ENCODE measurements around the gene C12orf76. TPM values are rescaled to one million over a fixed set of nuclear protein-coding genes. Genes with fewer than 3 reads are reported as not detected.

Gene C12orf76
- total and polyA plus RNA-seq, 2 of the 13 experiments (the other 11 are each of a cell fraction or from before 2014, with no cell fraction given) = 15.8 to 38.4 TPM

- TF ChIP-seq ZNF142 (CRISPR knock-in tag; IDR thresholded peaks at IDR 0.05) (peak; percentile 31; the same call in 1 of the 2 replicates), AHR (CRISPR knock-in tag; IDR thresholded peaks at IDR 0.05) (peak; percentile 38; the same call in 1 of the 2 replicates), POLR2G (IDR thresholded peaks at IDR 0.05; ENCODE audit: low read depth, low read length) (peak; percentile 70), HMG20B (CRISPR knock-in tag; conservative IDR thresholded peaks at IDR 0.05) (0 out of 2 replicates have a peak, but pooled peaks have one; percentile 48), KDM1A (CRISPR knock-in tag; IDR thresholded peaks at IDR 0.05) (no peak; the same call in 1 of the 2 replicates), ZNF891 (CRISPR knock-in tag; IDR thresholded peaks at IDR 0.05) (no peak; the same call in 1 of the 2 replicates), NKX3-1 (CRISPR knock-in tag; IDR thresholded peaks at IDR 0.05) (peak; percentile 75; the same call in 1 of the 2 replicates), ZBTB39 (CRISPR knock-in tag; IDR thresholded peaks at IDR 0.05) (0 out of 2 replicates have a peak, but pooled peaks have one; percentile 43), ZNF225 (CRISPR knock-in tag; IDR thresholded peaks at IDR 0.05) (no peak), MAZ (IDR thresholded peaks at IDR 0.05; ENCODE audit: borderline replicate concordance, low read depth, low read length) (no peak), MAZ (CRISPR knock-in tag; IDR thresholded peaks at IDR 0.05; ENCODE audit: low read depth) (peak; percentile 65; the same call in 1 of the 2 replicates), ZNF614 (CRISPR knock-in tag; IDR thresholded peaks at IDR 0.05; ENCODE audit: borderline replicate concordance) (peak; percentile 55; the same call in 1 of the 2 replicates), BATF2 (CRISPR knock-in tag; IDR thresholded peaks at IDR 0.05) (no peak), ERF (CRISPR knock-in tag; IDR thresholded peaks at IDR 0.05) (peak; percentile 78), REXO4 (CRISPR knock-in tag; IDR thresholded peaks at IDR 0.05; ENCODE audit: borderline replicate concordance) (no peak), ZBTB33 (CRISPR knock-in tag; IDR thresholded peaks at IDR 0.05) (peak; percentile 49), SMAD9 (CRISPR knock-in tag; IDR thresholded peaks at IDR 0.05) (0 out of 2 replicates have a peak, but pooled peaks have one; percentile 61)
Observed at GRCh38 chr12:110079477-110080400, 31.4 kb upstream of the C12orf76 start (continued).

All from HepG2 (cell line).